22Rv1 (cell line): ENCODE data around the gene AGRP.

Experiments used
- CTCF ChIP-seq: fragments of 450-650 bp; IDR thresholded peaks from 2 replicates; pipeline ENCODE4 v1.5.1; 2017; ENCODE audit warnings: mild to moderate bottlenecking
- ZFX ChIP-seq: fragments of 450-650 bp; IDR thresholded peaks from 2 replicates; pipeline ENCODE4 v1.6.1; 2017; ENCODE audit warnings: antibody characterized with exemption, borderline replicate concordance

- TF ChIP-seq CTCF, result no peak
- TF ChIP-seq ZFX, result no peak
Measured at GRCh38 chr16:67509016-67509415, 25.7 kb upstream of the AGRP start.
